Liver (tissue), 9 donors: ENCODE results near the gene CNTNAP1. TPM values are rescaled to one million over a fixed set of nuclear protein-coding genes. Genes with fewer than 3 reads are reported as not detected.

Experiments used
- DNase-seq: peaks from one replicate; pipeline ENCODE4 v3.0.0-alpha.2; 2017; ENCODE audit warnings: low spot score
- H3K27ac ChIP-seq, 2 donors: one replicate each; pipeline ENCODE4 v1.7.0; 2013; ENCODE audit warnings: inconsistent platforms in 2 of 2, low read length in 2 of 2, control low read depth in 1 of 2, low read depth in 1 of 2, mild to moderate bottlenecking in 1 of 2
- H3K27me3 ChIP-seq, 4 donors: one replicate each; pipeline versions ENCODE4 v1.6.1 to v1.7.0; 2013; ENCODE audit warnings: low read length in 3 of 4, inconsistent platforms in 1 of 4, mild to moderate bottlenecking in 1 of 4, moderate library complexity in 1 of 4; ENCODE audit not compliant: control insufficient read depth in 4 of 4, insufficient read depth in 4 of 4
- H3K36me3 ChIP-seq, 4 donors: one replicate each; pipeline versions ENCODE4 v1.6.1 to v1.7.0; 2013; ENCODE audit warnings: low read length in 3 of 4, mild to moderate bottlenecking in 3 of 4, low read depth in 1 of 4, moderate library complexity in 1 of 4; ENCODE audit not compliant: control insufficient read depth in 4 of 4, insufficient read depth in 3 of 4
- H3K4me1 ChIP-seq, 4 donors: one replicate each; pipeline versions ENCODE4 v1.6.1 to v1.7.0; 2013; ENCODE audit warnings: low read length in 3 of 4, mild to moderate bottlenecking in 3 of 4, moderate library complexity in 1 of 4; ENCODE audit not compliant: control insufficient read depth in 4 of 4, insufficient read depth in 4 of 4
- H3K4me3 ChIP-seq, 3 donors: one replicate each; pipeline versions ENCODE4 v1.6.1 to v1.7.0; 2013; ENCODE audit warnings: low read length in 3 of 3, control low read depth in 1 of 3, low read depth in 1 of 3, mild to moderate bottlenecking in 1 of 3
- H3K9ac ChIP-seq, 2 donors: one replicate each; pipeline ENCODE4 v1.7.0; 2013; ENCODE audit warnings: low read length in 2 of 2, mild to moderate bottlenecking in 2 of 2, moderate library complexity in 2 of 2, control low read depth in 1 of 2, low read depth in 1 of 2
- H3K9me3 ChIP-seq, 4 donors: one replicate each; pipeline versions ENCODE4 v1.6.1 to v1.7.0; 2013; ENCODE audit warnings: low read length in 3 of 4; ENCODE audit not compliant: control insufficient read depth in 4 of 4
- EGR1 ChIP-seq, 2 donors: IDR thresholded peaks; 2 replicates each; pipeline ENCODE4 v1.6.1; 2016 to 2018; ENCODE audit warnings: antibody characterized with exemption in 2 of 2, low read depth in 2 of 2
- FOXA1 ChIP-seq: IDR thresholded peaks from 2 replicates; pipeline ENCODE4 v1.6.1; 2016; ENCODE audit warnings: antibody characterized with exemption
- FOXA2 ChIP-seq: IDR thresholded peaks from 2 replicates; pipeline ENCODE4 v1.6.1; 2016; ENCODE audit warnings: antibody characterized with exemption
- GABPA ChIP-seq, 2 donors: IDR thresholded peaks in 1 of 2; conservative IDR thresholded peaks in 1 of 2; 2 replicates each; pipeline ENCODE4 v1.6.1; 2016; ENCODE audit warnings: antibody characterized with exemption in 2 of 2, mild to moderate bottlenecking in 1 of 2, moderate library complexity in 1 of 2
- HNF4A ChIP-seq, 2 donors: conservative IDR thresholded peaks; 2 replicates each; pipeline ENCODE4 v1.6.1; 2016; ENCODE audit warnings: antibody characterized with exemption in 2 of 2, mild to moderate bottlenecking in 2 of 2
- HNF4G ChIP-seq: IDR thresholded peaks from 2 replicates; pipeline ENCODE4 v1.6.1; 2016; ENCODE audit warnings: antibody characterized with exemption
- JUND ChIP-seq, 2 donors: IDR thresholded peaks; 2 replicates each; pipeline ENCODE4 v1.6.1; 2016; ENCODE audit warnings: antibody characterized with exemption in 2 of 2
- NR2F2 ChIP-seq: IDR thresholded peaks from 2 replicates; pipeline ENCODE4 v1.6.1; 2016; ENCODE audit warnings: antibody characterized with exemption
- RAD21 ChIP-seq, 2 donors: IDR thresholded peaks; 2 replicates each; pipeline ENCODE4 v1.6.1; 2016; ENCODE audit warnings: antibody characterized with exemption in 2 of 2, mild to moderate bottlenecking in 2 of 2
- REST ChIP-seq: IDR thresholded peaks from 2 replicates; pipeline ENCODE4 v1.6.1; 2016; ENCODE audit warnings: antibody characterized with exemption, mild to moderate bottlenecking
- SP1 ChIP-seq: IDR thresholded peaks from 2 replicates; pipeline ENCODE4 v1.6.1; 2018; ENCODE audit warnings: antibody characterized with exemption, mild to moderate bottlenecking
- TAF1 ChIP-seq: conservative IDR thresholded peaks from 2 replicates; pipeline ENCODE4 v1.6.1; 2016; ENCODE audit warnings: antibody characterized with exemption, mild to moderate bottlenecking
- YY1 ChIP-seq: IDR thresholded peaks from 2 replicates; pipeline ENCODE4 v1.6.1; 2016; ENCODE audit warnings: antibody characterized with exemption, mild to moderate bottlenecking
- WGBS: extraction: QIAGEN DNeasy Blood & Tissue Kit; methylation state at CpG from one replicate; pipeline ENCODE4 v1.1.7; 2013; 5-methylcytosine and 5-hydroxymethylcytosine counted together
- polyA plus RNA-seq, 2 donors: library from polyadenylated mRNA; stranded (reverse) in 1 of 2; unstranded in 1 of 2; fragments of 200-250 nt in 1 of 2; fragments of >200 nt in 1 of 2; fragmentation: Nextera tagmentation in 1 of 2; extraction: Ambion mirVana in 1 of 2; gene quantifications; one replicate each; pipeline versions ENCODE4 v1.2.1 to v1.2.3, GENCODE V29; 2013 to 2015
- total RNA-seq, 2 donors: library from RNA; depleted of rRNA; stranded (reverse); fragments of >200 nt; gene quantifications; one replicate each; pipeline ENCODE4 v1.2.3, GENCODE V29; 2014
- TF ChIP-seq, protein P1 (sequence below): IDR thresholded peaks from 2 replicates; pipeline ENCODE4 v1.6.1; 2016; ENCODE audit warnings: antibody characterized with exemption
- TF ChIP-seq, protein P2 (sequence below): IDR thresholded peaks from 2 replicates; pipeline ENCODE4 v1.6.1; 2016; ENCODE audit warnings: antibody characterized with exemption
- TF ChIP-seq, protein P3 (sequence below): fragments of 150-350 bp; IDR thresholded peaks from 2 replicates; pipeline ENCODE4 v1.5.1; 2017; ENCODE audit warnings: improper control_type of control experiment, low read depth, low read length; ENCODE audit not compliant: missing input control
- donor health status: healthy.
- donor health status: healthy.
- donor health status: healthy.
- donor health status: healthy.
- donor health status: healthy.

Gene CNTNAP1
- total and polyA plus RNA-seq, 4 donors = 0.08 to 0.75 (median 0.60) TPM

GRCh38 chr17:42687707-42688320 lies 5.5 kb downstream of the CNTNAP1 start:
- H3K27ac ChIP-seq = no peak overlapping the region
- no peak overlapping the region for H3K9ac ChIP-seq
- peaks cover 0 to 11% (median 0%) of the 10 kb centered on the region in 4 donors for H3K27me3 ChIP-seq
- no peak for TF ChIP-seq FOXA1
- no peak for DNase-seq
- 64% methylated on average over 27 of the region's 27 CpGs for WGBS
- H3K4me3 ChIP-seq = no peak overlapping the region
- H3K36me3 ChIP-seq = no peaks in the 10 kb centered on the region
- peaks cover 4 to 15% (median 10%) of the 10 kb centered on the region in 4 donors for H3K4me1 ChIP-seq
- no peaks in the 10 kb centered on the region for H3K9me3 ChIP-seq

GRCh38 chr17:42690596-42690995 lies 8.3 kb downstream of the CNTNAP1 start:
- no peaks in the 10 kb centered on the region for H3K36me3 ChIP-seq
- TF ChIP-seq, protein P1, sequence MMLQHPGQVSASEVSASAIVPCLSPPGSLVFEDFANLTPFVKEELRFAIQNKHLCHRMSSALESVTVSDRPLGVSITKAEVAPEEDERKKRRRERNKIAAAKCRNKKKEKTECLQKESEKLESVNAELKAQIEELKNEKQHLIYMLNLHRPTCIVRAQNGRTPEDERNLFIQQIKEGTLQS = no peak
- no peak for TF ChIP-seq RAD21 (IDR thresholded peaks at IDR 0.05)
- TF ChIP-seq, protein P2, sequence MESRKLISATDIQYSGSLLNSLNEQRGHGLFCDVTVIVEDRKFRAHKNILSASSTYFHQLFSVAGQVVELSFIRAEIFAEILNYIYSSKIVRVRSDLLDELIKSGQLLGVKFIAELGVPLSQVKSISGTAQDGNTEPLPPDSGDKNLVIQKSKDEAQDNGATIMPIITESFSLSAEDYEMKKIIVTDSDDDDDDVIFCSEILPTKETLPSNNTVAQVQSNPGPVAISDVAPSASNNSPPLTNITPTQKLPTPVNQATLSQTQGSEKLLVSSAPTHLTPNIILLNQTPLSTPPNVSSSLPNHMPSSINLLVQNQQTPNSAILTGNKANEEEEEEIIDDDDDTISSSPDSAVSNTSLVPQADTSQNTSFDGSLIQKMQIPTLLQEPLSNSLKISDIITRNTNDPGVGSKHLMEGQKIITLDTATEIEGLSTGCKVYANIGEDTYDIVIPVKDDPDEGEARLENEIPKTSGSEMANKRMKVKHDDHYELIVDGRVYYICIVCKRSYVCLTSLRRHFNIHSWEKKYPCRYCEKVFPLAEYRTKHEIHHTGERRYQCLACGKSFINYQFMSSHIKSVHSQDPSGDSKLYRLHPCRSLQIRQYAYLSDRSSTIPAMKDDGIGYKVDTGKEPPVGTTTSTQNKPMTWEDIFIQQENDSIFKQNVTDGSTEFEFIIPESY = no peak
- TF ChIP-seq SP1 = no peak
- no peak for TF ChIP-seq HNF4G
- no peak for TF ChIP-seq TAF1
- no peak for TF ChIP-seq JUND (IDR thresholded peaks at IDR 0.05)
- TF ChIP-seq GABPA (IDR thresholded peaks at IDR 0.05 in 1 of 2, conservative IDR thresholded peaks at IDR 0.05 in 1 of 2) = no peak
- no peak for TF ChIP-seq HNF4A (conservative IDR thresholded peaks at IDR 0.05)
- TF ChIP-seq YY1 = no peak
- no peak for TF ChIP-seq FOXA1
- H3K9ac ChIP-seq = no peak overlapping the region
- WGBS = 90% methylated on average over 10 of the region's 10 CpGs
- H3K4me1 ChIP-seq = no peaks in the 10 kb centered on the region
- no peaks in the 10 kb centered on the region for H3K9me3 ChIP-seq
- DNase-seq = no peak
- peaks cover 0 to 8% (median 0%) of the 10 kb centered on the region in 4 donors for H3K27me3 ChIP-seq
- H3K27ac ChIP-seq = no peak overlapping the region
- H3K4me3 ChIP-seq = no peak overlapping the region

DNA sequence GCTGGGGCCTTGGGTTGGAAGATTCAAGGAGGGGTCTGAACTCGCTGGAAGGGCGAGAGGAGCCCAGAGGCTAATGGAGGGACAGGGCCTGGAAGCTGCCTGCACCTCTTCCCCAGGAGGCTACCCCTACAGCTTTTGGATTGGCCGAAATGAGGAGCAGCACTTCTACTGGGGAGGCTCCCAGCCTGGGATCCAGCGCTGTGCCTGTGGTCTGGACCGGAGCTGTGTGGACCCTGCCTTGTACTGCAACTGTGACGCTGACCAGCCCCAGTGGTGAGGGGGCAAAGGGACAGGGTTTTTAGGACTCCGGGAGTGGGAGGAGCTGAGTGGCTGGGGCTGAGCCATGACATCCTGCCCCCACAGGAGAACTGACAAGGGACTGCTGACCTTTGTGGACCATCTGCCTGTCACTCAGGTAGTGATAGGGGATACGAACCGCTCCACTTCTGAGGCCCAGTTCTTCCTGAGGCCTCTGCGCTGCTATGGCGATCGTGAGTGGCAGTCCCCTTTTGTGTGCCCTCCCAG lies 8.8 kb downstream of the CNTNAP1 start:
- WGBS = 86% methylated on average over 12 of the region's 12 CpGs
- H3K4me3 ChIP-seq = no peak overlapping the region

More for the DNA sequence above, 8.8 kb downstream of the CNTNAP1 start:
- Histone ChIP-seq H3K27me3 (peaks cover 0 to 3% (median 0%) of the 10 kb centered on the region in 4 donors), H3K27ac (no peak overlapping the region), H3K36me3 (peaks cover 0 to 1% (median 0%) of the 10 kb centered on the region in 4 donors), H3K9ac (no peak overlapping the region), H3K4me1 (no peaks in the 10 kb centered on the region), H3K9me3 (no peaks in the 10 kb centered on the region)
- TF ChIP-seq TAF1 (no peak), FOXA1 (no peak), JUND (IDR thresholded peaks at IDR 0.05) (no peak), FOXA2 (no peak), NR2F2 (no peak), YY1 (no peak), REST (no peak), HNF4G (no peak), EGR1 (IDR thresholded peaks at IDR 0.05; ENCODE audit: low read depth in 2 of 2) (no peak), SP1 (no peak), RAD21 (IDR thresholded peaks at IDR 0.05) (no peak)
- TF ChIP-seq, protein P3, sequence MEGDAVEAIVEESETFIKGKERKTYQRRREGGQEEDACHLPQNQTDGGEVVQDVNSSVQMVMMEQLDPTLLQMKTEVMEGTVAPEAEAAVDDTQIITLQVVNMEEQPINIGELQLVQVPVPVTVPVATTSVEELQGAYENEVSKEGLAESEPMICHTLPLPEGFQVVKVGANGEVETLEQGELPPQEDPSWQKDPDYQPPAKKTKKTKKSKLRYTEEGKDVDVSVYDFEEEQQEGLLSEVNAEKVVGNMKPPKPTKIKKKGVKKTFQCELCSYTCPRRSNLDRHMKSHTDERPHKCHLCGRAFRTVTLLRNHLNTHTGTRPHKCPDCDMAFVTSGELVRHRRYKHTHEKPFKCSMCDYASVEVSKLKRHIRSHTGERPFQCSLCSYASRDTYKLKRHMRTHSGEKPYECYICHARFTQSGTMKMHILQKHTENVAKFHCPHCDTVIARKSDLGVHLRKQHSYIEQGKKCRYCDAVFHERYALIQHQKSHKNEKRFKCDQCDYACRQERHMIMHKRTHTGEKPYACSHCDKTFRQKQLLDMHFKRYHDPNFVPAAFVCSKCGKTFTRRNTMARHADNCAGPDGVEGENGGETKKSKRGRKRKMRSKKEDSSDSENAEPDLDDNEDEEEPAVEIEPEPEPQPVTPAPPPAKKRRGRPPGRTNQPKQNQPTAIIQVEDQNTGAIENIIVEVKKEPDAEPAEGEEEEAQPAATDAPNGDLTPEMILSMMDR = no peak
- TF ChIP-seq, protein P2 = no peak
- TF ChIP-seq, protein P1 = no peak
- no peak for DNase-seq
